GM21423 (cell line): Measurements from ENCODE around the gene ANAPC16.
"Not testable (repeated sequence)": the region's sequence is repeated elsewhere in the genome, so short reads cannot be mapped to it uniquely, and the experiment has no call there.

Source experiments
- ATAC-seq: cut with Tn5 transposase; IDR thresholded peaks from one replicate; pipeline ENCODE4 v1.9.1; 2021; ENCODE audit warnings: mild to moderate bottlenecking, moderate library complexity; ENCODE audit not compliant: unreplicated experiment

ANAPC16 gene

GRCh38 chr10:72277340-72277995, 61.7 kb downstream of the ANAPC16 start:
- ATAC-seq, result no peak

- no peak for ATAC-seq
Measured at GRCh38 chr10:72277996-72278667, 62.3 kb downstream of the ANAPC16 start.

- no peak for ATAC-seq
Measured at GRCh38 chr10:72278668-72279393, 63.0 kb downstream of the ANAPC16 start.

- ATAC-seq, result not testable (repeated sequence)
Measured at GRCh38 chr10:72279587-72279986, 63.8 kb downstream of the ANAPC16 start.

DNA sequence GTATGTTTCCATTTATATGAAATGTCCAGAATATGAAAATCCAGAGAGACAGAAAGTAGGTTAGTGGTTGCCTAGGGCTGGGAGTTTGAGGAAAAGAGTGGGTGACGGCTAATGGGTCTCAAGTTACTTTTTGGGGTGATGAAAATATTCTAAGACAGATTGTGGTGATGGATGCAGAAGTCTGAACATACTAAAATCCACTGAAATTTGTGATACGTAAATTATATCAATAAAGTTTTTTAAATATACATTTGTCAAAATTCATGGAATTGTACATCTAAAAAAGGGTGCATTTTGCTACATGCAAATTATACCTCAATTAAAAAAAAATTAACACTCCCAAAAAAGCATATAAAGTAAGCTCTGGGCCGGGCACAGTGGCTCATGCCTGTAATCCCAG, 67.3 kb downstream of the ANAPC16 start:
- no peak for ATAC-seq
